GM18909 (cell line): Measurements from ENCODE around the gene DR1.

Source experiments
- ATAC-seq: cut with Tn5 transposase; IDR thresholded peaks from one replicate; pipeline ENCODE4 v1.9.1; 2021; ENCODE audit warnings: mild to moderate bottlenecking; ENCODE audit not compliant: unreplicated experiment, poor library complexity

DR1 gene

DNA sequence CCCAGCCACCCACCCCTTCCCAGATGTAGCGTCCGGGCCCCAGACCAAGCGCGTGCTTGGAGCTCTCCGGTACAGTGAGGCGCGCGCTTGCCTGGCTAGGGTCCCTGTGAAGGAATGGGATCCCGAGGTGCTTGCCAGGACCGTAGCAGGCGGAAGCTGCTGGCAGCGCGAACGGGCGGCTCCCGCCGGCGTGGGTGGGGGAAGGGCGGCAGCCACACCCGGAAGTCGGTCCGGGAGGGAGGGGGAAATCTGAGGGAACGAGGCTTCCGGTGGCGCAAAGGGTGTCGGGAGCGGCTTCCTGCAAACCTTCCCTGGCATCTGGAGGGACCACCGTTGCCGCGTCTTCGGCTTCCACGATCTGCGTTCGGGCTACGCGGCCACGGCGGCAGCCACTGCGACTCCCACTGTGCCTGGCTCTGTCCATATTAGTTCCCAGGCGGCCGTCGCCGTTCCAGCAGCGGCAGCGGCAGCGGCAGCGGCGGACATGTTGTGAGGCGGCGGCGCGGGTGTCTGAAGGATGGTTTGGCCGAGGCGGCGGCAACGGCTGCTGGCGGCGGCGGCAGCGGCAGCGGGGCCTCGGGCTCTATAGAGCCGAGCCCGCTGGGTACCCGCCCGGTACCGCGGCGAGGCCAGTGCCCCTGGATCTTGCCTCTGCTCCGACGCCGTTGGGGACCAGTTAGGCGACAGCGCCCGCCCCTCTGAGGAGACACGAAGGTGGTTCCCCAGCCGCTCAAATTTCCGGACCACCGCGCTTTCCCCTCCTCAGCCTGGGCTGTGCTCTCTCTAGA, at the start of gene DR1:
Gene DR1, plus strand, starts transcription at position 275 of the 788 bp plus-strand sequence. CDS start 739 bp downstream, outside the sequence.
- ATAC-seq, result peak; percentile 79

DNA sequence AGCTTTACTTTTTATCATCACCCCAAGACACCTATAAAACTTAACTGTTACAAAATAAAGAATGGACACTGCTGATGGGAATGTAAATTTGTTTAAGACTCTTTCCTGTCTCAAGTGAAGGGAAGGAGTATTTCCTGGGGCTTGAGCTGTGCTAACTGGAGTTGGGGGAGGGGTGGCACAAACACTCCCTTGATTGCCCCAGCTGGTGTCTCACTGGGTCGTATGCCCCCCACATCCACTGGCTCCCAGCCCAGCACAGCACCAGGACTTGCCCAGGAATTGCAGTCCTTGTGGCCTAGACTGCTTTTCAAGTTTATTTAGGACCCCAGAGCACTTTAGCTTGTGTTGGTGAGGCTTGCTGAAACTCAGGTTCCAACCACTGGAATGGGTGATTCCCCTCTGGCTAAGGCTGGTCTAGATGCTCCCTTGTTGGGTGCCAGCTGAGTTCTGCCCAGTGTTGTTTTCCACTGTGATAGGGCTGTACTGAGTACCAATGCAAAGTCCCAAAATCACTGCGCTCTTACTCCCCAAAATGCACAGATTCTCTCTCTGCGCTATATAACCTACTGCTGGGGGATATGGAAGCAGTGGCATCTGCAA, 49.1 kb upstream of the DR1 start:
- no peak for ATAC-seq

DNA sequence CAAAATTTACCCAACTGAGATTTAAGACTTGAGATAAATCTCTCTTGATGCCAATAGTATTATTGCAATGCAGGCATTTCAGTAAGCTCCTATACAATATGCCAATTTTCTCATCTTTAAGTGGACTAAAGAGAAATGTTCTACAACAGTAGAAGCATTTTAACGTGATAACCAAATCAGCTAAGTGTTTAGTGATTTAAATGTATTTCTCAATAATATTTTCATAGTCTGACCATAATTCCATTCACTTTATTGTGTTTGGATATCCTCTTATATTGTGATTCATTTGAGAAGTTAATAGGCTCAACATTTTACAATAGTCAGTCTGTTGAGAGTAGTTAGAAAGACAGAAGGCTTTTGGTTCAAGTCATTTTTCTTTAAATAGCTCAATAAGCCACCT, 44.6 kb upstream of the DR1 start:
- no peak for ATAC-seq

DNA sequence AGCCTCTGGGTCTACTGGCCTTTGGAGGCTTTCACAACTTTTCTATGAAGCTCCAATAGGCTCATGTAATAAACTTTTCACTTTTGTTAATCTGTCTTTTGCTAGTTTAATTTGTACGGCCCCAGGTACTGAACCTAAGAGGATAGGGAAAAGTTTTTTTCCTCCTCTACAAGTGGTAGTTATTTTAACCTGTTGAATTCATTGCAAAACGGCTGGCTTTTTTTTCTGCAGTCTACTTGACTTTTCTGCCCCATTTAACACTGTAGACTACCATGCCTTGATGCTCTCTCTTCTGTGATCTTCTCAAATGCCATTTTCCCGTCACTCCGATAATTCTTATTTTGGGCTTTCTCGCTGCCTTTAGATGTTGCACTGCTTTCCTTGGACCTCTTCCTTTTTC, 43.6 kb upstream of the DR1 start:
- ATAC-seq, result no peak

DNA sequence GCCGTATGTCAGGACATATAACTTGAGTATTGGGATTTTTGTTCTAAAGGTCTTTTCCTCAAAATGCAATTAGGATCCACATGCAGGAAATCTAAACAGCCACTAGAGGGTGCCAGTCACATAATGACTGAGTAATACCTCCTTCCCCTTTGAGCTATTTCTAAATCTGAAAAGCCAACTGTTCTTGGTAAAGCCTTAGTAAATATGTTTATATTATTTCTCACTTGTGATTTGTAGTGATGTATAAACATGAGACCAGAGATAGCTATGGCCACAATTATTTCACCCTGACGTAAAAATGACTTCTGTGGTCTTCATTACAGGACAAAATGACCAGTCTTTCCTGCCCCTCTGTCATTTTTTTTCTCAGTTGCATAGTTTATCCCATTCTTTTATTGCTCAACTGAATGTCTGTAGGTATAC, 41.0 kb upstream of the DR1 start:
- ATAC-seq, result peak; percentile 50

DNA sequence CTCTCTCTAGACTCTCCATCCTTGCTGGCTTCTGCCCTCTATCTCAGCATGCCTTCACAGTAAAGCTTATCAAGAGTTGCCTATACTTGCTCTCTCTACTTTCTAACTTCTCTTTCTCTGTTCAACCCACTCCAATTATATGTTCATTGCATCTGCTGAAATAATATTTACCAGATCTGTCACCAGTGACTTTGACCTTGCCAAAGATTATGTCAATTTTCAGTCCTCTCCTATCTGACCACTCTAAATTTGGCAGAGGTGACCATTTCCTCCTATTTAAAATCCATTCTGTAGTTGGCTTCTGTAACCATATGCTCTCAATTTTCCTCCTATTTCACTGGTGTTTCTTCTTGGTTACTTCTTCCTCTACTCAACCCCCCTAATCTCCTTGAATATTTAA, 38.8 kb upstream of the DR1 start:
- no peak for ATAC-seq

DNA sequence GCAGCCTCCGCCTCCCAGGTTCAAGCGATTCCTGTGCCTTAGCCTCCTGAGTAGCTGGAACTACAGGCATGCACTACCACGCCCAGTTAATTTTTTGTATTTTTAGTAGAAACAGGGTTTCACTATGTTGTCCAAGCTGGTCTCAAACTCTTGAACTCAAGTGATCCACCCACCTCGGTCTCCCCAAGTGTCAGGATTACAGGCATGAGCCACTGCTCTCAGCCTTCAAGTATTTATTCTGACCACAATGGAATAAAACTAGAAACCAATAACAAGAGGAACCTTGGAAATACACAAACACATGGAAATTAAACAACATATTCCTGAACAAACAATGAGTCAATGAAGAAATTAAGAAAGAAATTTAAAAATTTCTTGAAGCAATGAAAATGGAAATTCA, 32.7 kb upstream of the DR1 start:
- ATAC-seq, result no peak

DNA sequence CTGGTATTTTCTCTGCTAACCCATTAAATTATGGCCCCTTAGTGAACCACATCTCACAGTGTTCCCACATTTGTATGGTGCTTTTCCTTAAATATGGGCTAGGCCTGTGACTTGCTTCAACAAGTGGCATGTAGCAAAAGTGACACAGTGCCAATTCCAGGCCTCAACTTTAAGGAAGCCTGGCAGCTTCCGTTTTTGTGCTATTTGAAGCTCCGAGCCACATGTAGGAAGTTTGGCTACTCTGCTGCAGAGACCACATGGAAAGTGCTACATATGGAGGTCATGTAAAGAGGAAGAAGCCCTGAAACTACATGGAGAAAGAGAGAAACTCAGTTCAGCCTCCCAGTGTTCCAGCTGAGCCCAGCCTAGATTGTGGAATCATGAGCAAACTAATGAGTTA, 28.5 kb upstream of the DR1 start:
- no peak for ATAC-seq

DNA sequence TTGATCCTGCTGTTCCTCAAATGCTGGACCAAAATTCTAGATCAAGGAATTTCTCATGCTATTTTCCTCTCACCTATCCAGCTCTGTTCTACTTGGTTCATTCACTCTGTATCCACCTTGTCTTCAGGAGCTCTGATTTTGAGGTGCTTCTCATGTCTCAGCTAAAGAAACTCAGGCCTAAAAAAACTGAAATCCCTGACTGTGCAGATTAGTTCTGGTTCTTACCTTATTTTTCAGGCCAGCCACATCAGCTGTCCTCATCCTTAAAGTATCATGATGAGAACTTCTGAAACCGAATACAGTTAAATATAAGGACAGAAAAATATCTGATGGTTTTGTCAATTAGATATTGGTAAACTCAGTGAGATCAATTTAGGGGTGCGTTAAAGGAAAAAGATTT, 27.8 kb upstream of the DR1 start:
- ATAC-seq, result no peak

DNA sequence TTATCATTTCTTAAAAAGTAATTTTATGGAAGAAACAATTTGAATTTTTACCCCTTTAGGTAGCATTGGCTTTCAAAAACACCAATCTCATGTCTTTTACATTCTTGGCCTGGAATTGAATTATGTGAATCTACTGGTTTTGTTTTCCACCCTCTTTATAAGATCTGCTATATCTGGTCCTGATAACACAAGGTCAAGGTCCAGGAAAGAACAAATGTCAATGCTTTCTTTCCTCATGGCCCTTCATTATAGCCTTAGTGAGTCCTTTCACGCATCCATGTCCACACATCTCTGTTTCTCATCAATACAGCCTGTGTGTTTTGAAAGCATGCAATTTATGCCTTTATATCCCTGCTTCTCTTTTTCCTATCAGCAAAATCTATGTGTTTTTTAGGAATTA, 24.0 kb upstream of the DR1 start:
- no peak for ATAC-seq

DNA sequence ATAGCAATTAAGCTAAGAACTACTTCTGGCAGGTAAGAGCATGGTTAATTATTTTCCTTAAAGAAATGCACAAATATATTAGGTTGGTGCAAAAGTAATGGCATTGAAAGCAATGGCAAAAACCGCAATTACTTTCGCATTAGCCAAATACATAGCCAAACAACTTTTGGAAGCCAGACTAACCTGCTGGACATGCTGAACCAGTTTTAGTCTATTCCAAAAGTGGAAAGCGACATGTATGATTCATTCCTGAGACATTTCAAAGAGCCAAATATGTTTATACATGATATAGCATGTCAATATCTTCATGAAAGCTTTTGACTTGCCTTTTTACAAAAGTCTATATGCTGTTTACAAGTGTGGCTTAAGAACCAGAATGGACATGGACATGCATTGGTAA, 23.4 kb upstream of the DR1 start:
- ATAC-seq, result no peak

DNA sequence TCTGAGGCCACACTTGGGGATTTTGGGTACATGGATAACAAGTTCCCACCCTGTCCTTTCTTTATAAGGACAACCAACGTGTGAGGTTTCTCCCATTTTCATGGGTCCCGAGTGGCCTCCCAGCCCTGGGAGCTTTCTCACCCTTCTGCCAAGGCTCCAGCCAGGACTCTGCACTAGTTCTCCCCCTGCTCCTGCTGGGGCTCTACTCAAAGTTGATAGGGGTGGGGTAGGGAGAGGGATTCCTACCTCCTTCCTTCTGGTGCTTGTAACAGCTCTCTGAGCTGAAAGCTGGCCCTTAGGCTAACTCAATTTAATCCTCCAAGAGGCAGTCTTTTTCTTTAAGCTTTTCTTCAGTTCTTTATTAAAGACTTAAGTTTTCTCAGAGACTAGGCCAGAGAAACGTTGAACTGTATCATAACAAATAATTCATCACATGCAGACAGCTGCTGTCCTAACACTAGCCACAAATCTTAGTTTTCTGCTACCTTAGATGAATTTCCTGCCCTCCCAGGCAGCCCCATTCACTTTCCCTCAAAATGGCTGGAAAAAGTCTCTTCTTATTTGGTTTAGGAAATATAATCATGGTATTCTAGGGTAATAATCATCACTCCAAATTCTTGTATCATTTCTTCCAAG, 22.4 kb upstream of the DR1 start:
- ATAC-seq, result no peak

DNA sequence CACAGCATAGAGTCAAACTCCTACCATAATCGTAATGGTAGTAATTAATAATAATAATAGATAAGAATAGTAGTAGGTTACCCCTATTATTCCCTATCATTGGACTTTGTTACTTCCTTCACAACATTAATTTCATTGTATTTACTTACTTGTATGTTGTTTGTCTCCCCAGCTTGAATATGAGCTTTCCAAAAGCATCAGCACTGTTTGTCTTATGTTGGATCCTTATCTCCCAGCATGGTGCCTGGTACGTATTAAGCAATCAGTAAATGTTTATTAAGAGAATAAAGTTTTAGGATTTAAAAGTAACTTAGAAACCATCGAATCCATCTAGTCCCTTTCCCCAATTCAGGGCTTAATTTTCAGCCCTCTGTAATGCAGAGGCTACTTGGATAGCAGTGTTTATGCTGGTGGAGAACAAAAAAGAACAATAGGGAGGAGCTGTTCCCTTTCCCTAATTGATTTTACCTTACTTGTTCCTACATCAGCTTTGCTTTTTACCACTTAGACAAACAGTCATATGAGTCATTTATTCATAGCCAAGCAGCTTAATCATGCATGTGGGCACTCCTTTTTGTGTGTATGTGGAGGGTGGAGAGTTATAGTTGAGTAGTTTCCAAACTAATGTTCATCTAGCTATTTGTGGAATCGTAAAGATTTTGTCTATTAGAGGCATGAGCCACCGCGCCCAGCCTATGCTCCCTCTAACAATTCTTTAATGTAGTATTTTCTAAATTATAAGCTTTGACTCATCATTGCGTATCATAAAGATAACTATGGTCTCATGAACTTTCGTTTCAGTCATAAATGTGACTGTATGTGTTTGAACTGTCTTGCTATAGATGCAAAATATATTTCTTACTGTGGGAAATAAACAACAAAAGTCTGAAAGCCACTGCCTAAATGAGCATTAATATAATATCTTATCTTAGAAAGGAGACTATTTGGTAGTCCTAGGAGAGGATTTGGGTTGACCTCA, 20.9 kb upstream of the DR1 start:
- ATAC-seq, result no peak

DNA sequence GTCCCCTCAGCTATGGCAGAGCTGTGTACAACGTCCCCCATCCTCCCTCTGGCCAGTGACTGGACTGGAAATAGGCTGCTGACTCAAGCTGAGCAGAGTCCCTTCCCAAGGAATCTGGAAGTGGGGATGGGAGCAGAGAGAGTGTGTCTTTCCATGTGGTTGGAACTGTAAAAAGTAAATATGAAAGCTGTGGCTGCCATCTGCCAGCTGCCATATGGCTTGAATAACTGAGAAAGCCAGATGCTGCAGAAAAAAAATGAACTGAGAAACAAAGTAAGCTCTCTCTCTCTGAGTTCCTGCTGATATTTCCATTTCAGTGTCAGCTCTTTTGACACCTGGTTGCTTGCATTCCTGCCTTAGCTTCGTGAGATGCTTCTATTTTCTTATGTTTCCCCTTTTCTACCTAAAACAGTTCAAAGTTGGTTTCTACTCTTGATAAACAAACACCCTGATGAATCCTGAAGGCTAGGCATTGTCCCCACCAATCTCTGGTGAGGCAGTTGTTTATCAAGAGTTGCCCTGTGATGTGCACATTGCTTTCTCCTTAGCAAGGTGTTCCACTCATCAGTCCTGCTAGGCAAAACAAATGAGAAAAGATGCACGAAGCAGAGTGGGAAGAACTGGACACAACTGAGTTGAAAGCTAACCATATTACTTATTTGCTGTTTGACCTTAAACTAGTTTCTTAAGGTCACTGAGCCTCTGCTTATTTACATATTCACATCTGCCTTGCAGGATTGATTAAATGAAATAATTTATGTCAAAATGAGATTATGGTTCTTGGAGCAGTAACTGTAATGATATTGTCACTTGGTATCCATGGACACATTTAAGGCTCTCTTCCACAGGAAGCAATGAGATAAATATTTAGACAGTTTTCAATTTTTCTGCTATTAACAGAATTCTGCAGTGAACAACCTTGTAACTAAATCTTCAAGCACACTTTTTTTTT, 16.6 kb upstream of the DR1 start:
- ATAC-seq, result peak; percentile 76

DNA sequence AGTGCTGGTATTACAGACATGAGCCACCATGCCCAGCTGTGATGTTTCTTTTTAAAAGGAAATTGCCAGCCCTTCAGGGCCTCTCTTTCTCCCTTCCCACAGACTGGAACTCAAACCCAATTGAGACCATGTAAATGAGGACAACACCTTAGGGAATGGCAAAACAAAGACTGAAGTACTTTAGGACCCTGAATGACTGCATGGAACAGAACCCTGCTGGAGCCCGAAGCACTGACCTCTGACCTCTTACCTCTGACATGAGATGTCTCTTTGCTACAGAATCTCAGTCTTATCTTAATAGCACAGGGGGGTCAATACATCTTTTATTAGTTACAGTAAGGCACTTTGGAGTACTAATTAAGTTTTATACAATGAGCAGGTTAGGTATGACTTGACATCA, 15.5 kb upstream of the DR1 start:
- no peak for ATAC-seq

DNA sequence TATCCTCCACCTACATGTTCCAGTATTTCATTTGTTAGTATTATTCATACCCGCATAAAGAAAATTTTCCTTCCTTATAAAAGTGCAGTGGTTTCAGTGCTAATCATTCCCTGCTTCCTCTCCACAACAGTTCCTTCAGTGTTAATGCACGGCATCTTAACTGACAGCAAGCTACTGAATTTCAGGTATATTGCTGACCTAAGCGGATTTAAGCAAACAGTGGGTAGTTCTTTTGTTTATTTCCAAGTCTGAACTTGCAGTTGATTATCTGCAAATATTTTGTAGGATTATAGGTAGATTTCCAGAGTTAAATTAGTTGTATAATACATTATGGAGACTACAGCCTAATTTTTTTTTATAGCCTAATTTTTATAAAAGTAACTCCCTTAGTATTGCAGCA, 15.1 kb upstream of the DR1 start:
- ATAC-seq, result no peak

DNA sequence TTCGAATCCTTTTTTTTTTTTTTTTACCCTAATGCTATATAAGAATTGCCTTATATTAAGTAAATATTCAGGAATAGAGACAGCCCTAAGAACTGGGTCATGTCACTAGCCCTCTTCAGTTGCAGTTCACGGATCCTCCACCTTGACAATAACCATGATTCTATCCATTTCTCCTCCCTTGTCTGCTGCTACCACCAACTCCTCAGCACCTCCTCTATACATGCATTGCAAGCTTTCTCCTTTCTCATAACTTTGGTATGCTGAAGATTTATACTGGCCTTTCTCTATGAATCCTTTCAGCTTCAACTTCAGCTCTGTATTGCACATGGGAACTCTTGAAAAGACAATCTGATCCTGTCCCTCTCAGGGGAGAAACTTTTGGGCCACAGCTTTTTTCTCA, 14.3 kb upstream of the DR1 start:
- ATAC-seq, result no peak

DNA sequence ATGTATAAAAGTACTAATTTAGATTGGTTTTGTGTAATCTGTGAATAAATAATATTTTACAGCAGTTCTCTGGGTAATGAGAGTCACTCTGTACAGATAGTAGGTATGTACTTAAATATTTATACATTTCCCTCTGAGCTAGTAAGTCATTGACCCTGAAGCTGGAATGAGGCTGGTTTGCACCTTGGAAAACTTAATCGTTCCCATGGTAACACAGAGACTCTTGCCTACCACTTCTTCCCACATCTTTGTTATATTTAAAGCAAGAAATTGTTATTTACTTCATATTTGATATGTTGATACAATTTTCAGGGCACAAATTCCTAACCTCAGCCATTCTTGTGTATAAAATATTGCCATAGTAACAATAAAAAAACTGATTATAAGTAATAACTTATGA, 13.3 kb upstream of the DR1 start:
- no peak for ATAC-seq

DNA sequence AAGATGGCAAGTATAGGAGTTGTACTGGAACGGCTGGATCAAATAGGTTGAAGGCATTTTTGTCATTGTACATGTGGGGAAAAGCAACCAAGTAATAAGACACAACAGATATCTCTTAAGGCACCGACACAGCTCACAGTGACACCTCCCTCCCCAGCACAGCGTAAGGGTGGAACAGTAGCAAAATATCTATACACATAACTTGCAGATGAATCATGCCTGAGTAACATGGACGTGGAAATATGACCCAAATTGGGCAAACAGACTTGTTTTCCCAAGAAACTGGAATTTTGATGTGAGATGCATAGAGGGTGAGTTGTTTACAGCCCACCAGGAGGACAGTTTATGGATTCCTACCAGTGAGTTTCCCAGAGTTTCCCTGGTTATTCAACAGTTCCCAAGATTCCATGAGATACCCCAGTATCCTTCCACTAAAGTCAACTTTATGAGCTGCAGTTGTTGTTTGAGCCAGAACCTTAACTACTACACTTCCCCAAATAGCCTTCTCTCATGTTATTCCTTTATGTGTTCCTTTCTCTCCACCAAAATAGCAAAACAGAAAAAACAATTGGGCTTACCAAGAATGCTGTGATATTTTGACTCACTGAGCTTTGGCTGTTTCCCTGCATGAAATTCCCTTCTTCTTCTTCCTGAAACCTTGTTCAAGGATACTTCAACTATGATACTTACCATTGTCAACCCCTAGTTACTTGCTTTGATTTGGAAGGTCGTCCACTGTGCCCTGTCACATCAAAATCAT, 7.1 kb upstream of the DR1 start:
- ATAC-seq, result no peak
